ENCODE results near the gene SLC6A16.

Gene SLC6A16

GRCh38 chr19:49264258-49264657 is 60.7 kb downstream of the SLC6A16 start:
- DNase-seq = no peak

GRCh38 chr19:49261602-49262001 is 63.4 kb downstream of the SLC6A16 start:
- no peak for DNase-seq

DNA sequence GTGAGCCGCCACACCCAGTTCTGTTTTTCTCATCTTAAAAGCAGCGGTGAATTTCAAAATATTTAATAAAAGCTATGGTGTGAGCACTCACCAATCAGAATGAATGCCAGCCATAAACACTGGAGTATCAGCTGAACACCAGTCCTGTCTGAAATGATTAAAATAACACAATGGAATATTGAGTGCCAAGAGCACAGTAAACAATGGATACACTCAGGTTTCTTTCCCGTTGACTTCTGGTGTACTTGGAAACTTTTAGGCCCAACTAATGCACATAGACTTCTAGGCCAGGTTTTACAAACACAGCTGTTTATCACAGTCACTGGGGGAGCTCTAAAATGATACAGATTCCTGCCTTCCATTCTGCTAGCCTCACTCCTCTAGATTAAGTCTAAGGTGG is 68.3 kb downstream of the SLC6A16 start:
- DNase-seq = no peak

GRCh38 chr19:49255674-49256073 is 69.3 kb downstream of the SLC6A16 start:
- no peak for DNase-seq

GRCh38 chr19:49249933-49250332 is 75.1 kb downstream of the SLC6A16 start:
- DNase-seq = no peak

GRCh38 chr19:49247676-49248075 is 77.3 kb downstream of the SLC6A16 start:
- no peak for DNase-seq

DNA sequence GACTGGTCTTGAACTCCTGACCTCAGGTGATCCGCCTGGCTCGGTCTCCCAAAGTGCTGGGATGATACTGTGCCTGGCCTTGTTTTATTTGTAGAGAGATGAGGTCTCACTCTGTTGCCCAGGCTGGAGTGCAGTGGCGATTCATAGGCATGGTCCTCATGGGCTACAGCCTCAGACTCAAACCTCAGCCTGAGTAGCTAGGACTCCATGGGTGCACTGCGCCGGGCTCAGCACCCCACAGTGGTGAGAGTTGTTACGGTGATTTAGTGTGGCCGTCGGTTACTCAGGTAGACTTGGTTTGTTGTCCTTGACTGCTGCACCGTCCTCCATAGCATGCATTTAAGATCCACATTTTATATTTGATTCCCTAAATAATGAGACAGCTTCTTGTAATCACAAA is 80.7 kb downstream of the SLC6A16 start:
- no peak for DNase-seq

GRCh38 chr19:49243726-49244125 is 81.3 kb downstream of the SLC6A16 start:
- no peak for DNase-seq

DNA sequence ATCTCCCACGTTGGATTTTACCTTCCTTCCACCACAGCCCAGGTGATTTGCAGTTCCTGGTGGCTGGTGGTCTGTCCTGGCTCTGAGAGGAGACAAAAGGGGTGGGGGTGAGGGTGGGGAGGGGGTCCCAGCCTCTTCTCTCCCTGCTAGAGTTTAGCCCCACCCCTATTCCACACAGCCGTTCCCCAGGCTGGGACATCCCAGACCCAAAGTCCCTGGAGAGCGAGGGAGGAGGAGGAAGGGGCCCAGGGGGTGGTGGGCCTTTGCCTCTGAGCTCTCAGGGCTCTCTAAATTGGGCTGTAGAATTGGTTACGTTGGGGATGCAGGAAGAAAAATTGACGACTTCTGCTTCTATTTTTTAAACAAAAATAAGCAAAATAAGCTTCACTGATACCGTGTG is 81.9 kb downstream of the SLC6A16 start:
- DNase-seq = no peak

- no peak for DNase-seq
Observed at GRCh38 chr19:49241769-49242168, 83.2 kb downstream of the SLC6A16 start.
